ENCODE measurements around the gene ZDHHC7.

- TF ChIP-seq, protein P1, sequence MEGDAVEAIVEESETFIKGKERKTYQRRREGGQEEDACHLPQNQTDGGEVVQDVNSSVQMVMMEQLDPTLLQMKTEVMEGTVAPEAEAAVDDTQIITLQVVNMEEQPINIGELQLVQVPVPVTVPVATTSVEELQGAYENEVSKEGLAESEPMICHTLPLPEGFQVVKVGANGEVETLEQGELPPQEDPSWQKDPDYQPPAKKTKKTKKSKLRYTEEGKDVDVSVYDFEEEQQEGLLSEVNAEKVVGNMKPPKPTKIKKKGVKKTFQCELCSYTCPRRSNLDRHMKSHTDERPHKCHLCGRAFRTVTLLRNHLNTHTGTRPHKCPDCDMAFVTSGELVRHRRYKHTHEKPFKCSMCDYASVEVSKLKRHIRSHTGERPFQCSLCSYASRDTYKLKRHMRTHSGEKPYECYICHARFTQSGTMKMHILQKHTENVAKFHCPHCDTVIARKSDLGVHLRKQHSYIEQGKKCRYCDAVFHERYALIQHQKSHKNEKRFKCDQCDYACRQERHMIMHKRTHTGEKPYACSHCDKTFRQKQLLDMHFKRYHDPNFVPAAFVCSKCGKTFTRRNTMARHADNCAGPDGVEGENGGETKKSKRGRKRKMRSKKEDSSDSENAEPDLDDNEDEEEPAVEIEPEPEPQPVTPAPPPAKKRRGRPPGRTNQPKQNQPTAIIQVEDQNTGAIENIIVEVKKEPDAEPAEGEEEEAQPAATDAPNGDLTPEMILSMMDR (IDR thresholded peaks at IDR 0.05; ENCODE audit: low read depth, low read length): no peak
- no peak for TF ChIP-seq EZH2phosphoT487 (IDR thresholded peaks at IDR 0.05; ENCODE audit: low read depth)
Measured at GRCh38 chr16:85029981-85030401, 18.7 kb upstream of the ZDHHC7 start.
